ENCODE data around the gene PBRM1.

PBRM1 gene

DNA sequence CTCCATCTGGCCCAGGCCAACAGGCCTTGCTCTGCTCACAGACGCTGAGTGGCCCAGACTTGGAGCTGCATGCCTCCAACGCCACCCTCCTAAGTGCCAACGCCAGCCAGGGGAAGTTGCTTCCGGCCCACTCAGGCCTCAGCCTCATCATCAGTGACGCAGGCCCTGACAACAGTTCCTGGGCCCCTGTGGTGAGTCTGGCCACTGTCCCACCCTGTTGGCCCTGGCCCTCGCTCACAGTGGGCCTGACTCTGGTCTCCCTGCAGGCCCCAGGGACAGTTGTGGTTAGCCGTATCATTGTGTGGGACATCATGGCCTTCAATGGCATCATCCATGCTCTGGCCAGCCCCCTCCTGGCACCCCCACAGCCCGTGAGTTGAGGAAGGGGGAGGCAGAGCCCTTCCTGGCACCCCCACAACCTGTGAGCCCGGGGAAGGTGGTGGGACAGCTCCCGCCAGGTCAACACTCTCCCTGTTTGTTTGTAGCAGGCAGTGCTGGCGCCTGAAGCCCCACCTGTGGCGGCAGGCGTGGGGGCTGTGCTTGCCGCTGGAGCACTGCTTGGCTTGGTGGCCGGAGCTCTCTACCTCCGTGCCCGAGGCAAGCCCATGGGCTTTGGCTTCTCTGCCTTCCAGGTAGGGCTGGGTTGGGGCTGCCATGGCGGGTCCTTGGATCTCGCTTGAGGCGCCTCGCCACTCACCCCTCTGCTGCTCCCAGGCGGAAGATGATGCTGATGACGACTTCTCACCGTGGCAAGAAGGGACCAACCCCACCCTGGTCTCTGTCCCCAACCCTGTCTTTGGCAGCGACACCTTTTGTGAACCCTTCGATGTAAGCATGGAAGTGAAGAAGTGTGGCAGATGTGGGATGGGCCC, 162.1 kb downstream of the PBRM1 start:
- no peak for DNase-seq

DNA sequence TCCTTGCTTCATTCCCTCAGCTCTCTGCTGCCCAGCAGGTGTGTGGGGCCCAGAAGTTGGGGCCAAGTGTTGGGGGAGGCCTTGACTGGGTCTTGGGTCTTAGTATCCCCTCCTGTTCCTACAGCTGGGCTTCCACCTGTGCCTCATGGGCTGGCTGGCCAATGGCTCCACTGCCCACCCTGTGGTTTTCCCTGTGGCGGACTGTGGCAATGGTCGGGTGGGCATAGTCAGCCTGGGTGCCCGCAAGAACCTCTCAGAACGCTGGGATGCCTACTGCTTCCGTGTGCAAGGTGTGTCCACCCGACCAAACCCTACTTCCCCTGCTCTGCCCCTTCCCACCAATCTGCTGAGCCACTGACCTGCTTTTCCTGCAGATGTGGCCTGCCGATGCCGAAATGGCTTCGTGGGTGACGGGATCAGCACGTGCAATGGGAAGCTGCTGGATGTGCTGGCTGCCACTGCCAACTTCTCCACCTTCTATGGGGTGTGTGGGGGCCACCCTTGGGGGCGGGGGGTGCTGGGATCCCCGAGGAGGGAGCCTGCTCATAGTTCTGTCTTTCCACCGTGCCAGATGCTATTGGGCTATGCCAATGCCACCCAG, 163.0 kb downstream of the PBRM1 start:
- no peak for DNase-seq

DNA sequence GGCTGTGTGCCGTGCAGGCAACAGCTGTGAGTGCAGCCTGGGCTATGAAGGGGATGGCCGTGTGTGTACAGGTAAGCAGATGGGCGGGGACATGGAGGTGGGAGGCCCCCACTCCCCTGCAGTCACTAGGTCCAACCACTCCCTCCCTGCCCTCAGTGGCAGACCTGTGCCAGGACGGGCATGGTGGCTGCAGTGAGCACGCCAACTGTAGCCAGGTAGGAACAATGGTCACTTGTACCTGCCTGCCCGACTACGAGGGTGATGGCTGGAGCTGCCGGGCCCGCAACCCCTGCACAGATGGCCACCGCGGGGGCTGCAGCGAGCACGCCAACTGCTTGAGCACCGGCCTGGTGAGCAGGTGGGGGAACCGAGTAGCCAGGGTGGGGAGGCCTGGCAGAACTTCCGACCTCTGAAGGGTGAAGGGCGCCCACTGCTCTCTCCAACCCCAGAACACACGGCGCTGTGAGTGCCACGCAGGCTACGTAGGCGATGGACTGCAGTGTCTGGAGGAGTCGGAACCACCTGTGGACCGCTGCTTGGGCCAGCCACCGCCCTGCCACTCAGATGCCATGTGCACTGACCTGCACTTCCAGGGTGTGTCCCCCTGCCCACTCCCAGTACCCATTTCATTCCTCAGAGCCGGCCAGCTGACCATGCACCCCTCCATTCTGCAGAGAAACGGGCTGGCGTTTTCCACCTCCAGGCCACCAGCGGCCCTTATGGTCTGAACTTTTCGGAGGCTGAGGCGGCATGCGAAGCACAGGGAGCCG, 163.6 kb downstream of the PBRM1 start:
- DNase-seq: no peak

DNA sequence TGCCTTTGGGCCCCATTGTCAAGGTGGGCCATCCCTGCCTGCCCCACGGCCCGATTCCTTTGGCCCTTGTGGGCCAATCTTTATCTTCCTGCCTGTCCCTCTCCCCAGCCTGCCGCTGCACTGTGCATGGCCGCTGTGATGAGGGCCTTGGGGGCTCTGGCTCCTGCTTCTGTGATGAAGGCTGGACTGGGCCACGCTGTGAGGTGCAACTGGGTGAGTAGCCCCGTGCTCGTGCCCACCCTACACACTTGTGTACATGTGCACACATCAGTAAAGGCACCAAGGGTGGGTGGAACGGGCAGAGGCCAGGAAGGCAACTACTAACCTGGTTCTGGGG, 164.3 kb downstream of the PBRM1 start:
- DNase-seq: no peak

DNA sequence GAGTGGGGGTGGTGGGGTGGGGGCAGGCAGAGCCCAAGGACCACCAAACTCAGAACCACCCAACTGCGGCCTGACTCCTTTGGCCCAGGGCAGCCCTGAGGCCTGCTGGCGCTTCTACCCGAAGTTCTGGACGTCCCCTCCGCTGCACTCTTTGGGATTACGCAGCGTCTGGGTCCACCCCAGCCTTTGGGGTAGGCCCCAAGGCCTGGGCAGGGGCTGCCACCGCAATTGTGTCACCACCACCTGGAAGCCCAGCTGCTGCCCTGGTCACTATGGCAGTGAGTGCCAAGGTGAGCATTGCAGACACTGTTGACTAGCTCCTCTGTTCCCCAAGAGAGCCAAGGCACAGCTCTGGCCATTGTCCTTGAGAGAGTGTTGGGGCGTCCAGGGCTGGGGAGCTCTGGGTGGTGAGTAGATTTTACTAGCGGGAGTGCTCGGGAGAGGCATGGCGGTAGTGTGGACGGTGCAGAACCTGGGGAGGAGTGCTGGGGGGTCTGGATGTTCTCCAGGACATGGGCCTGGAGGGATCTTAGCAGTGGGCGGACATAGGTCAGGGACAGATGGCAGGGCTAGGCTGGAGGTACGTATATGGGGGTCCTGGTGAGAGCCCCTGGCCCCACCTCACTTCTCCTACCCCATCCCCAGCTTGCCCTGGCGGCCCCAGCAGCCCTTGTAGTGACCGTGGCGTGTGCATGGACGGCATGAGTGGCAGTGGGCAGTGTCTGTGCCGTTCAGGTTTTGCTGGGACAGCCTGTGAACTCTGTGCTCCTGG, 164.8 kb downstream of the PBRM1 start:
- no peak for DNase-seq

DNA sequence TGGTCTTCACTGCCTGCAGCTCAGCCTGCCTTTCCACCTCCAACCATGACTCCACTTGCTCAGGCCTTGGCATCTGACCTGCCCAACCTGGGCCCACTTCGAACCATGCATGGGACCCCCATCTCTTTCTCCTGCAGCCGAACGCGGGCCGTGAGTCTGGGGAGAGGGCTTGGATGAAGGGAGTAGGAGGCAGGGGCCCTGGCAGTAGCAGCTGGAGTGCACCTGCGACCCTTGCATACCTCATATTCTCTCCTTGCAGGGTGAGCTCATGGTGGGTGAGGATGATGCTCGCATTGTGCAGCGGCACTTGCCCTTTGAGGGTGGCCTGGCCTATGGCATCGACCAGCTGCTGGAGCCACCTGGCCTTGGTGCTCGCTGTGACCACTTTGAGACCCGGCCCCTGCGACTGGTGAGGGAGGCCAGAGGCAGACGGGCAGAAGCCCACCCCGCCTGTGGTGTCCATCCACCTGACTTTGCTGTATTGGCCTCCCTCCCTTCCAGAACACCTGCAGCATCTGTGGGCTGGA, 165.5 kb downstream of the PBRM1 start:
- DNase-seq: no peak

DNA sequence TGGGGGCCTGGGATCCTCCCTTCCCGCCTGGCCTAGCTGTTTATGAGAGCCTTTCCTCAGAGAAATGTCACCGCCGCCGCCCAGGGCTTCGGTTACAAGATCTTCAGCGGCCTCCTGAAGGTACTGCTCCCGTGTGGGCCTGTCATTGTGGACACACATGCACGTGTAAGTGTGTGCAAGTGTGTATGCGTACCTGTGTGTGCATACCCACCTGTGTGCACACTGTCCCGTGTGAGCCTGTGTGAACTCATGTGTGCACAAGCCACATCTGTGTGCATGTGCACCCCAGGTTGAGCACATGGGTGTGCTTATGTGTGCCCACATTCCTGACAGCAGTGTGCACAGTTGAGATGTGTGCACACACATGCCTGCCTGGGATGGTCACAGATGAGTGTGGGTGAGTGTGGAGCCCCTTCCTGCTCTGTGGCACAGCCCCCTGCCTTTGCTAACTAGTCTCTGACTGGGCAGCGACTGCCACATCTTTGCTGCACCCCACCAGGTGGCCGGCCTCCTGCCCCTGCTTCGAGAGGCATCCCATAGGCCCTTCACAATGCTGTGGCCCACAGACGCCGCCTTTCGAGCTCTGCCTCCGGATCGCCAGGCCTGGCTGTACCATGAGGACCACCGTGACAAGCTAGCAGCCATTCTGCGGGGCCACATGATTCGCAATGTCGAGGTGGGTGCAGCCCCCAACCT, 166.1 kb downstream of the PBRM1 start:
- DNase-seq: no peak

DNA sequence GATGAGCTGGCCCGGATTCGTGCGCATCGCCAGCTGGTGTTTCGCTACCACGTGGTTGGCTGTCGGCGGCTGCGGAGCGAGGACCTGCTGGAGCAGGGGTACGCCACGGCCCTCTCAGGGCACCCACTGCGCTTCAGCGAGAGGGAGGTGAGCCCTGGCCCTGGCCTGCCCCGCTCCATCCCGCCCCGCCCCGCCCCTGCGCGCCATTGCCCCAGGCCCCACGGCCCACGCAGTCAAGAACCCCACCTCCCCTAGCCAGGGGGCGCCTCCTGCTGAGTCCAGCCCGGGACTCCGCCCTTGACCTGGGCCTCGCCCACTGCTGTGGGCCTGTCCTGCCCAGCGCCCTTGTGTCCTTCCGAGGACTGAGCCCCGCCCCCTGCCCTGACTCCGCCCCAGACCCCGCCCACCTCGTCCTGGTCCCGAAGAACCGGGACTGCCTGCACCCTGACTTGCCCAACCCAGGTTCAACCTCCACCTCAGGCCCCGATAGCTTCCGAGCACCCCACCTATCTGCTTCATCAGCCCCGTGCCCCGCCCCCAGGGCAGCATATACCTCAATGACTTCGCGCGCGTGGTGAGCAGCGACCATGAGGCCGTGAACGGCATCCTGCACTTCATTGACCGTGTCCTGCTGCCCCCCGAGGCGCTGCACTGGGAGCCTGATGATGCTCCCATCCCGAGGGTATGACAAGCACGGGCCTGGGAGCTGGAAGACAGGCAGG, 166.8 kb downstream of the PBRM1 start:
- no peak for DNase-seq

DNA sequence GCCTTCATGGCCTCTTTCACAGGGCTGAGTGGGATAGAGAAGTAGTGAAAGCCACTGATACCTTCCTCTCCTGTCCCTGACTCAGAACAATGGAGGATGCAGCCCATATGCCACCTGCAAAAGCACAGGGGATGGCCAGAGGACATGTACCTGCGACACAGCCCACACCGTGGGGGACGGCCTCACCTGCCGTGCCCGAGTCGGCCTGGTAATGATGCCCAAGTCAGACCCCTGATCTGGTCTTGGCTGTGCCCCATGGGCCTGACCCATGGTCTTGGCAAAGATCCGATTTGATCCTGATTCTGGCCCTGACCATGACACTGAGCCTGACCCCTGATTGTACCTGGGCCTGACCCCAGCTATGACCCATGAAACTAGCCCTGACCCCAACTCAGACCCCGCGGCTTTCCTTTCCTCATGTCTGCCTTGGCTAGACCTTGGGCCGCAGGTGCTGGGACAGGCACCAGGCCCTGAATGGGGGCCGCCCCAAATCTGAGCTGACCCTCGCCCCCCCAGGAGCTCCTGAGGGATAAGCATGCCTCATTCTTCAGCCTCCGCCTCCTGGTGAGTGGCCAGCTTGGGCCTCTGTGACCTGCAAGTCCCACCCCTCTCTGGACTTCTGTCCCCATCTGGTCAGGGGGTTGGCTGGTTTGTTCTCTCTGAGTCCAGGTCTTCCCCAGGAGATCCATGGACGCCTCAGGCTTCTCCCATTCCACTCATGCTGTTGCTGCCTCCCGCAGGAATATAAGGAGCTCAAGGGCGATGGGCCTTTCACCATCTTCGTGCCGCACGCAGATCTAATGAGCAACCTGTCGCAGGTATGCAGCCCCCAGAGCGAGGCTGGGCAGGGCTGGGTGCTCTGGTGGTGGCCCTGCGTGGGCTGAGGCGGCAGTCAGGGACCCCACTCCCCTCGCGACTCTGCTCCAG, 167.7 kb downstream of the PBRM1 start:
- no peak for DNase-seq

DNA sequence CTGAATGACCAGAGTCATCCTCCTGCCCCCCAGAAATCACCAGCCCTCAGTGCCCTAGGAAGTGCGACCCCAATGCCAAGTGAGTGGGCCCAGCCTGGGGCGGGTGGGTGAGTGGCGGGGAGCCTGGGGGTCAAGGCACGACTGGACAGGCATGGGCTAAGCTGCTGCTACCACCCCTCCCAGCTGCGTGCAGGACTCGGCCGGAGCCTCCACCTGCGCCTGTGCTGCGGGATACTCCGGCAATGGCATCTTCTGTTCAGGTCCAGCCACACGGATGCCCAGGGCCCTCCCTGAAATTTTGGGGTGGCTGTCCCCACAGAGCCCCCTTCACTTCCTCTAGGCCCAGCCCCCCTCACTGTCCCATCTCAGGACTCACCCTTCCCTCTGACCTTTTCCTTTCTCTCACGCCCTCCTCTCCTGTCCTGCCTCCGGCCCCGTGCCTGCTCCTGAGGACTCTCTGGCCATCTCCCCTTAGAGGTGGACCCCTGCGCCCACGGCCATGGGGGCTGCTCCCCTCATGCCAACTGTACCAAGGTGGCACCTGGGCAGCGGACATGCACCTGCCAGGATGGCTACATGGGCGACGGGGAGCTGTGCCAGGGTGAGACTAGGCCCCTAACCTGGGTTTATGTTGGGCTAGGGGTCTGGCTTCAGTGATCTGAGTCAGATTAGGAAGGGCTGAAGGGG, 169.1 kb downstream of the PBRM1 start:
- no peak for DNase-seq

DNA sequence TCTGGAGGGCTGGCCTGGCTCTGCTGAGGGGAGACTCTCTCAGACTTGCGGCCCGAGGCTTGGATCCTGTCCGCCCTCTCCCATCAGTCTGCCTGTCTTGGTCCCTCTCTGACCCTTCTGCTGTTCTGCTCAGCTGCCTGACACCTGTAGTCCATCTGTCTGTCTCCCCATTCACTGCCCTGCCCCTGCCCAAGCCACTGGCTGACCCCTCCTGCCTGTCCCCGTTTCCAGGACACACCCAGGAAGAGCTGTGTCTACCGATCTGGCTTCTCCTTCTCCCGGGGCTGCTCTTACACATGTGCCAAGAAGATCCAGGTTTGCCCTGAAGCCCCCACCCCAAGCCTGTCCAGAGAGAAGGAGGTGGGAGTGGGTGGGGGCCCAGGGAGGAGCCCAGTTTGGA, 170.5 kb downstream of the PBRM1 start:
- DNase-seq: no peak

DNA sequence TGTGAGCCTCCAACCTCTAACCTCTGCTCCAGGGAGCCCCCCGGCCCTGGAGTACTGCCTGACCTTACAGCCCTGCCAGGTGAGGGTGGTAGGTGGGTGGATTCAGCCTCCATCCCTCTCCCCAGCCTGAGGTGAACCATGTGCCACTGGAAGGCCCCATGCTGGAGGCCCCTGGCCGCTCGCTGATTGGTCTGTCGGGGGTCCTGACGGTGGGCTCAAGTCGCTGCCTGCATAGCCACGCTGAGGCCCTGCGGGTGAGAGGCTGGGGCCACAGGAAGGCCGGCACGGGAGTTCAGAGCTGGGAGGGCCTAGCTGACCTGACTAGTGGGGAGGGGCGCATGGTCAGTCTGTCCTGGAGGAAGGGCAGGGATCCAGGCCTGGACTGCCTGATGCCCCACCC, 171.1 kb downstream of the PBRM1 start:
- no peak for DNase-seq

DNA sequence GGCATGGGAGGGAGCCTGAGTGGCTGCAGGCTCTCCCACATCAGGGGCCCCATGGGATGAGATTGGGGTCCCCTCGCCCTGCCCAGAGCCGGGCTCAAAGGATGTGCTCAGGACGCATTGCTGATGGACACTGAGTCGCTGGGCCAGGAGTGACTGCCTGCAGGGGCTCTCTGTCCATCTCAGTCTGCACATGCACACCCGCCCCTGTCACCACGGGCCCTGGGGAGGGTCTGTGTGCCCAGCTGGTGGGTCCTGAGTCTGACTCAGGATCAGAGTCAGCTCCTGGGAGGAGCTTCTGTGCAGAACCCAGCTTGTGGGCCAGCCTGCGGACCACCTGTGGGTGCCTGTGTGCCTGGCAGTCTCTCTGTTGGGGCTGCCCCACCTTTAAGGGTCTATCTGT, 172.4 kb downstream of the PBRM1 start:
- DNase-seq: no peak

DNA sequence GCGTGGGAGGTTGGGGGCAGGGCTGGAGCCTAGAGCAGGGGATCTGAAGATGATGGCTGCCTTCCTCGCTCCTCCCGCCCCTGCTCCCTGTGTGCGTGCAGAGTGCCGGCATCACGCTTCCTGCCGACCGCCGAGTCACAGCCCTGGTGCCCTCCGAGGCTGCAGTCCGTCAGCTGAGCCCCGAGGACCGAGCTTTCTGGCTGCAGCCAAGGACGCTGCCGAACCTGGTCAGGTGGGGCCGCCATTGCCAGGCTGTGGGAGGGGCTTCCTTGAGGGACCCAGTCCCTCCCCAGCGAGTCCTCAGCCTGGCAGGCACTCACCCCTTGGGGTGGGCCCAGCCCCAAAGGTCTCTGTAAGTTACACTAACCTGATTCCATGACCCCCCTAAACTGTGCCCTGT, 173.0 kb downstream of the PBRM1 start:
- DNase-seq: no peak

DNA sequence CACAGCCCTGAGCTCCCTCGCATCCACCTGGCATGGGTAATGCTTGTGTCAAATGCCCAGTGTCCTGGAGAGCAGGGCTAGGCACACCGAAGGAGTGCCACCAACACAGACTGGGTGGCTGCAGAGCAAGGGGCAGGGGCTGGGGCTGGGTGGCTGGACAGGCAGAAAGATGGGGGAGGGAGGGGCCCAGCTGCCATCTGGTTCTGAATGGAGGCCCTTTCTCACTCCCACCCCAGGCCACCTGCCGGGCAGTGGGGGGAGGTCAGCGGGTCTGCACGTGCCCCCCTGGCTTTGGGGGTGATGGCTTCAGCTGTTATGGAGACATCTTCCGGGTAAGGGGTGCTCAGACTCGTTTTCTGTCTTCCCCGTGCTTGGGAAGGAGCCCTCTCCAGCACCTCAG, 173.6 kb downstream of the PBRM1 start:
- DNase-seq: no peak

DNA sequence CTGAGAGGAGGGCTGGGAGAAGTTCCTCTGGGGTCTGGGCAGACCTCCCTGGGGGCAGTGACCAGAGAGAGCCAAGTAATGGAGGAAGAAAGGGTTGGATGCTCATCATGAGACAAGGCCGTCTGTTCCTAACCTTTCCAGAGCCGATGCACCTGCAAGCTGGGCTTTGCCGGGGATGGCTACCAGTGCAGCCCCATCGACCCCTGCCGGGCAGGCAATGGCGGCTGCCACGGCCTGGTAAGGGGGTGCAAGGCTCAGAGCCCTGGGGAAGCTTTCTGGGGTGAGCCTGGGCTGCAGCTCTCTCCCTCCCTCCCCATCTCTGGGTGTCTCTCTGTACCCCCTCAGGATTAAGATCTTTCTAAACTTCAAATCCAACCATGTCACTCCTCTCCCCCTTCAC, 174.2 kb downstream of the PBRM1 start:
- DNase-seq: no peak

DNA sequence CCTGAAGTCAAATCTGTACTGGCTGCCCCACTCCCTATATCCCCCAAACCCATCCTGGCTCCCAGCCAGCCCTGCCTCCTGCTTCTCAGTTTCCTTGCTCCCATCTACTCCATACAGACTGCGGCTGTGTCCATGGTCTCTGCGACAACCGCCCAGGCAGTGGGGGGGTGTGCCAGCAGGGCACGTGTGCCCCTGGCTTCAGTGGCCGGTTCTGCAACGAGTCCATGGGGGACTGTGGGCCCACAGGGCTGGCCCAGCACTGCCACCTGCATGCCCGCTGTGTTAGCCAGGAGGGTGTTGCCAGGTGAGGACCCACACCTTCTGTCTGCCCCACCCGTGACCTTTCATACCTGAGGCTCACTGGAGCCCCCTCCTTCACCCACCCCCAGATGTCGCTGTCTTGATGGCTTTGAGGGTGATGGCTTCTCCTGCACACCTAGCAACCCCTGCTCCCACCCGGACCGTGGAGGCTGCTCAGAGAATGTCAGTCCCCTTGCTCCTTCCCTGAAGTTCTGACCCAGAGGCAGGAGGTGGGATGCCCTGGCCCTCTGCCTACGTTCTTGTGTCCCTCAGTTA, 175.9 kb downstream of the PBRM1 start:
- no peak for DNase-seq

DNA sequence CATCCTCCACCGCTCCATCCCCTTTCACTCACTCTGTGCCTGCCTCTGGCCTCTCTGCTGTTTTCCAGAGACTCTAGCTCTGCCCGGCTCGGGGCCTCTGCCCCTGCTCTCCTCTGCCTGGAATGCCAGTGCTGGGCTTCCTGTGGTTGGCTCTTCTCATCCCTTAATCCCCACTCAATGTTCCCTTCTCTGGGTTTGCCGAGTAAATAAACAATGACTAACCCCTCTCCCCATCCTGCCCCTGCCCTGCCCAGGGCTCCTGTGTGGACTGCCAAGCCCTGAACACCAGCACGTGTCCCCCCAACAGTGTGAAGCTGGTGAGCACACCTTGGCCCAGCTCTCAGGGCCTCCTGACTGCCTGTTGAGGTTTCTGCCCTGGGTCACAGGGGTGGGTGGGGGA, 178.4 kb downstream of the PBRM1 start:
- no peak for DNase-seq

DNA sequence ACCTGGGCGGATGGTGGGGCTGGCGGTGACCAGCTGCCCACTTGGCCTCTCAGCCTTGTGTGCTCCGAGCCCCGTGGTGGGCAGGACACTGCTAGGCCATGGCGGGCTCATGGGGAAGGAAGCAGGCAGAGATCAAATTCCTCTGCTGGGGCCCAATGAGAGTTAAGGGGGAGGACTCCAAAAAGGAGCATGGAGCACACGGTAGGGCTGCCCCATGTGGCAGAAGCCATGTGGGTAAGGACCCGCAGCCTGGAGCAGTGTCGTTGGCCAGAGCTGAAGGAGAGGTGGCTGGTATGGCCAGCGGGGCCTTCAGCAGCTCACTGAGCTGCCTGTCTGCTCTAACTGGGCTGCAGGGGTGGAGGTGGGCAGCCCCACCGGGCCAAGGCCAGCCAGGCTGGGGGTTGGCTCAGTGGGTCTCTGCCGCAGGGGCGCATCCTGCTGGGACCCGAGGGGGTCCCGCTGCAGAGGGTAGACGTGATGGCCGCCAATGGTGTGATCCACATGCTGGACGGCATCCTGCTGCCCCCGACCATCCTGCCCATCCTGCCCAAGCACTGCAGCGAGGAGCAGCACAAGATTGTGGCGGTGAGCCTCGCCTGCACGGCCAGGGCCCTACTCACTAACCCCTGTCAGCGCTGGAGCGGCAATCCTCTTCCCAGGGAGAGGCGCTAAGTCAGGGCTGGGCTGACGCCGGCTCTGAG, 179.3 kb downstream of the PBRM1 start:
- no peak for DNase-seq
